ENCODE measurements around the gene EPS8L1. TPM values are rescaled to one million over a fixed set of nuclear protein-coding genes. Genes with fewer than 3 reads are reported as not detected.

The EPS8L1 gene
- total RNA-seq, 1 donor from 2014 or later = 22.4 TPM

DNA sequence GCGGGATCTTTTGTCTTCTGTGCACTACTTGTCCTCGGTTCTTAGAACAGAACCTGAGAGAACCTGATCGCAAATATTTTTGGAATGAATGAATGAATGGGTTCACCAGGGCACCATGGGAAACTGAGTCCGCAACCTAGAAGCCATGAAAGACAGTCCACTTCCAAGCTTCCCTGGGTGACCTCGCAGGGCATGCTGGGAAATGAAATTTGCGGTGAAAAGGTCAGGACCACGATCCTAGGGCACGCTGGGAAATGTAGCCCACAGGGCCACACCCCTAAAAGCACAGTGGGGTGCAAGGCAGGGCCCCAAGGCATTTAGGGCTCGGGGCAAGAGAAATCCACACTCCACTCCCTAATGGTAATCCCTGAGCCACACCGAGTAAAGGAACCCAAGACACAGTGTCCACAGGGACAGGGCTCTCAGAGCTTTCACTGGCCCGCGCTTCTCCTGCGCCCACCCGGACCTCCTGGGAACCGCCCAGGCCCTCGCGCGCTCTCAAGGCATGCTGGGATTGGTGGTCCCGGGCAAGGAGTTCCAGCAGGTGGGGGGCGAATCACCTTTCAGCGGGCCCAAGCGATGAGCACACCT, 42.8 kb downstream of the EPS8L1 start:
- Mint-ChIP-seq H3K36me3 (ENCODE audit: low read depth) (no peaks in the 10 kb centered on the region), H3K27ac (ENCODE audit: unreplicated experiment) (peak overlapping the region; percentile 99), H3K9me3 (no peaks in the 10 kb centered on the region), H3K4me1 (peaks cover 42% of the 10 kb centered on the region), H3K27me3 (ENCODE audit: low read depth) (peaks cover 32% of the 10 kb centered on the region), H3K4me3 (peak overlapping the region; percentile 98)
- TF ChIP-seq, protein P1, sequence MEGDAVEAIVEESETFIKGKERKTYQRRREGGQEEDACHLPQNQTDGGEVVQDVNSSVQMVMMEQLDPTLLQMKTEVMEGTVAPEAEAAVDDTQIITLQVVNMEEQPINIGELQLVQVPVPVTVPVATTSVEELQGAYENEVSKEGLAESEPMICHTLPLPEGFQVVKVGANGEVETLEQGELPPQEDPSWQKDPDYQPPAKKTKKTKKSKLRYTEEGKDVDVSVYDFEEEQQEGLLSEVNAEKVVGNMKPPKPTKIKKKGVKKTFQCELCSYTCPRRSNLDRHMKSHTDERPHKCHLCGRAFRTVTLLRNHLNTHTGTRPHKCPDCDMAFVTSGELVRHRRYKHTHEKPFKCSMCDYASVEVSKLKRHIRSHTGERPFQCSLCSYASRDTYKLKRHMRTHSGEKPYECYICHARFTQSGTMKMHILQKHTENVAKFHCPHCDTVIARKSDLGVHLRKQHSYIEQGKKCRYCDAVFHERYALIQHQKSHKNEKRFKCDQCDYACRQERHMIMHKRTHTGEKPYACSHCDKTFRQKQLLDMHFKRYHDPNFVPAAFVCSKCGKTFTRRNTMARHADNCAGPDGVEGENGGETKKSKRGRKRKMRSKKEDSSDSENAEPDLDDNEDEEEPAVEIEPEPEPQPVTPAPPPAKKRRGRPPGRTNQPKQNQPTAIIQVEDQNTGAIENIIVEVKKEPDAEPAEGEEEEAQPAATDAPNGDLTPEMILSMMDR (conservative IDR thresholded peaks at IDR 0.05) = no peak
- peak; percentile 34 for DNase-seq (ENCODE audit: low read depth, low spot score)

DNA sequence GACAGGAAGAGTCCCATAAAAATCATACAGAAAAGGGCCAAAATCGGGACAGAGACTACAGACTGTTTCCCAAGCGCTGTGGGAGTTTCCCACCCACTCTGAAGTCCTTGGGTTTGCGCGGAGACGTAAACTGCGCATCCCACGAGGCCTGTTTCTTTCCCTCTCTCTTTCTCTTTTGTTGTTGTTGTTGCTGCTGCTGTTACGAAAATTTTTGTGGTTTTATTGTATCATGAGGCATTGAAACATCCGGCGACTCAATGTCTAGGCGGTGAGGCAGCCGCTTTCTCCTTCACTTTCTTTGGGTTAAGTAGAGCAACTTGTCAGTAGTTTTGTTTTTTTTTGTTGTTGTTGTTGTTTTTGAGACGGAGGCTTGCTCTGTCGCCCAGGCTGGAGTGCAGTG, 43.4 kb downstream of the EPS8L1 start:
- Mint-ChIP-seq H3K27me3 (ENCODE audit: low read depth) (peaks cover 37% of the 10 kb centered on the region), H3K9me3 (no peaks in the 10 kb centered on the region), H3K36me3 (ENCODE audit: low read depth) (no peaks in the 10 kb centered on the region), H3K4me3 (peak overlapping the region; percentile 98), H3K4me1 (peaks cover 38% of the 10 kb centered on the region), H3K27ac (ENCODE audit: unreplicated experiment) (no peak overlapping the region)
- TF ChIP-seq, protein P1 (conservative IDR thresholded peaks at IDR 0.05) = no peak
- DNase-seq (ENCODE audit: low read depth, low spot score) = no peak

DNA sequence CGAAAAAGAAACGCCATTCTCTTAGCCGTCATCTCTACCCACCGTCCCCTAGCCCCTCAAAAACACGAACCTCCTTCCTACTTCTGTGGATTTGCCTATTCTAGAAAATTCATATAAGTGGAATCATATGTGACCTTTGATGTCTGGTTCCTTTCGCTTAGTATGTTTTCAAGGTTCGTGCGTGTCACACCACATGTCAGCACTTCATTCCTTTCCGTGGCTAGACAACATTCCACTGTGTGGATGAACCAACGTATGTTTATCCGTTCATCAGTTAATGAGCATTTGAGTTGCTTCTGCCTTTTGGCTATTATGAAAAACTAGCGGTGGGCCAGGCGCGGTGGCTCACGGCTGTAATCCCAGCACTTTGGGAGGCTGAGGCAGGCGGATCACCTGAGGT, 55.8 kb downstream of the EPS8L1 start:
- Mint-ChIP-seq H3K27ac (ENCODE audit: unreplicated experiment) (no peak overlapping the region), H3K27me3 (ENCODE audit: low read depth) (peaks cover 21% of the 10 kb centered on the region), H3K4me3 (no peak overlapping the region), H3K4me1 (peaks cover 3% of the 10 kb centered on the region), H3K9me3 (no peaks in the 10 kb centered on the region), H3K36me3 (ENCODE audit: low read depth) (no peaks in the 10 kb centered on the region)
- TF ChIP-seq, protein P1 (conservative IDR thresholded peaks at IDR 0.05) = no peak
- DNase-seq (ENCODE audit: low read depth, low spot score) = no peak

- Mint-ChIP-seq H3K36me3 (ENCODE audit: low read depth) (no peaks in the 10 kb centered on the region), H3K4me3 (no peak overlapping the region), H3K4me1 (peaks cover 3% of the 10 kb centered on the region), H3K9me3 (no peaks in the 10 kb centered on the region), H3K27me3 (ENCODE audit: low read depth) (peaks cover 14% of the 10 kb centered on the region), H3K27ac (ENCODE audit: unreplicated experiment) (no peak overlapping the region)
- no peak for DNase-seq (ENCODE audit: low read depth, low spot score)
- TF ChIP-seq, protein P1 (conservative IDR thresholded peaks at IDR 0.05) = peak; percentile 23
Observed at GRCh38 chr19:55132453-55133129, 56.9 kb downstream of the EPS8L1 start.

DNA sequence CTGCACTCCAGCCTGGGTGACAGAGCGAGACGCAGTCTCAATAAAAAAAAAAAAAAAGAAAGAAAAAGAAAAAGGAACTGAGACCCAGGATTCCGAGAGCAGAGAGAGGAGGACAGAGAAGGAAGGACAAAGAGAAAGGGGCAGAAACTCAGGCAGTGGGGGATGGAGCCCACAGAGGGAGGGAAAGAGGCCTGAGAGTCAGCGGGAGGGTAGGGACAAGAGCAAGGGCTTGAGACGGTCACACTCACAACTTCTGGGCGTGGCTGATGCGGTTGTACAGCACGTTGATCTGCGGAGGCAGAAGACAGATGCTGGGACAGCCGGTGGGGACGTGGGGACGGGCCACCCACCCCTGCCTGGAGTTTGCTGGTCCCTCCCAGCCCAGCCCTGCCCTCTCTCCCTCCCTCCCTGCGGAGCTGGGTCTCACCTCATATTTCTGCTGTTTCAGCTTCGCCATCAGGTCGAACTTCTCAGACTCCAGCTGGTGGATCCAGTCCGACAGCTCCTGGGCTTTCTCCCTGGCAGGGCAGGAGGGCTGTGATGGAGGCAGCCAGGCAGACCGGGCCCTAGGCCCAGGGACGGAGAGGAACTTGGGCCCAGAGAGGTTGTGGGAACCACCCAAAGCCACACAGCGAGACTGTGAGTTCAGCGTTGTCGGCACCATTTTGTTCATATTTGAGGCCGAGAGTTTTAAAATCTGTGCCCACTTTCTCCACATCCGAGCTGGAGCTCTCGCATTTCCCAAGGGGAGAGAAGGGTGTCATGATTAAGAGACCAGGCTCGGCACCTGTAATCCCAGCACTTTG, 58.2 kb downstream of the EPS8L1 start:
- Mint-ChIP-seq H3K9me3 (no peaks in the 10 kb centered on the region), H3K27ac (ENCODE audit: unreplicated experiment) (no peak overlapping the region), H3K36me3 (ENCODE audit: low read depth) (no peaks in the 10 kb centered on the region), H3K4me1 (peaks cover 3% of the 10 kb centered on the region), H3K27me3 (ENCODE audit: low read depth) (peaks cover 14% of the 10 kb centered on the region), H3K4me3 (no peak overlapping the region)
- no peak for DNase-seq (ENCODE audit: low read depth, low spot score)
- TF ChIP-seq, protein P1 (conservative IDR thresholded peaks at IDR 0.05) = no peak
